ENCODE measurements around the gene IL11.

The IL11 gene

GRCh38 chr19:55390461-55390880 lies 20.2 kb upstream of the IL11 start:
- no peak for DNase-seq

- no peak for DNase-seq
Measured at GRCh38 chr19:55389386-55390317, 19.4 kb upstream of the IL11 start.

- no peak for DNase-seq
Measured at GRCh38 chr19:55387736-55388497, 17.7 kb upstream of the IL11 start.

GRCh38 chr19:55386493-55386971 lies 16.3 kb upstream of the IL11 start:
- DNase-seq = no peak

GRCh38 chr19:55385724-55386492 lies 15.6 kb upstream of the IL11 start, which contains the start of gene RPL28:
RPL28 (plus strand) TSS chr19:55385932; CDS start chr19:55386358, 426 bp downstream.
- DNase-seq = peak; percentile 96

GRCh38 chr19:55384920-55385723 lies 14.9 kb upstream of the IL11 start:
- DNase-seq = peak; percentile 94

- DNase-seq = peak; percentile 36
Measured at GRCh38 chr19:55384131-55384919, 14.1 kb upstream of the IL11 start, which contains the start of gene TMEM238. TMEM238 (minus strand) TSS chr19:55384292; CDS start chr19:55384259, 33 bp downstream.

GRCh38 chr19:55383279-55384130 lies 13.2 kb upstream of the IL11 start:
- DNase-seq = peak; percentile 28

- DNase-seq = no peak
Measured at GRCh38 chr19:55382522-55383054, 12.3 kb upstream of the IL11 start.

- DNase-seq = no peak
Measured at GRCh38 chr19:55382013-55382412, 11.8 kb upstream of the IL11 start.

GRCh38 chr19:55379174-55379573 lies 8.9 kb upstream of the IL11 start:
- no peak for DNase-seq

GRCh38 chr19:55377356-55378131 lies 7.3 kb upstream of the IL11 start:
- DNase-seq = no peak

GRCh38 chr19:55376241-55376933 lies 6.1 kb upstream of the IL11 start, which contains the start of gene TMEM190:
TMEM190 (plus strand) TSS chr19:55376826; CDS start chr19:55376854, 28 bp downstream.
- no peak for DNase-seq

- no peak for DNase-seq
Measured at GRCh38 chr19:55373993-55374757, 3.9 kb upstream of the IL11 start.

- DNase-seq = no peak
Measured at GRCh38 chr19:55373306-55373992, 3.2 kb upstream of the IL11 start.

GRCh38 chr19:55372316-55373081 lies 2.2 kb upstream of the IL11 start:
- DNase-seq = no peak
